AG04450 (cell line): ENCODE data around the gene HACD4. TPM values are rescaled to one million over a fixed set of nuclear protein-coding genes. Genes with fewer than 3 reads are reported as not detected.

Experiments
- CTCF ChIA-PET: fragments of 300-600, 350-600 bp; formaldehyde crosslinking; extraction: SDS; loops from one replicate; lab custom pipeline; 2022; ENCODE audit warnings: antibody characterized with exemption, inconsistent platforms; lab: Charles Lee
- POLR2A ChIA-PET: fragments of 350-600 bp; formaldehyde crosslinking; extraction: SDS; loops from one replicate; lab custom pipeline; 2021; ENCODE audit warnings: antibody characterized with exemption, inconsistent platforms; lab: Yijun Ruan, JAX
- DNase-seq: peaks from one replicate; pipeline ENCODE4 v3.0.0-alpha.2; 2011; ENCODE audit warnings: low read depth, low spot score
- H3K27ac ChIP-seq: one replicate; pipeline ENCODE4 v1.5.1; 2012; ENCODE audit warnings: low read depth, low read length, control low read depth
- H3K27me3 ChIP-seq: one replicate; pipeline ENCODE4 v1.6.0; 2012; ENCODE audit warnings: low read length; ENCODE audit not compliant: control insufficient read depth, insufficient read depth
- H3K4me3 ChIP-seq: 2 replicates; pipeline ENCODE4 v1.5.1; 2011; ENCODE audit warnings: mild to moderate bottlenecking, low read depth, low read length, control low read depth
- H3K9me3 ChIP-seq: 2 replicates; pipeline ENCODE4 v1.5.1; 2012; ENCODE audit warnings: low read length; ENCODE audit not compliant: control insufficient read depth, insufficient read depth
- CTCF ChIP-seq: IDR thresholded peaks from 2 replicates; pipeline ENCODE4 v1.5.1; 2011; ENCODE audit warnings: low read depth, low read length, control low read depth, inconsistent platforms
- polyA plus RNA-seq: library from polyadenylated mRNA; depleted of rRNA; stranded (reverse); fragments of >200 nt; gene quantifications from 2 replicates; pipeline ENCODE4 v1.2.3, GENCODE V29; 2011

Gene HACD4
- polyA plus RNA-seq, 1 experiment: 12.1 TPM

DNA sequence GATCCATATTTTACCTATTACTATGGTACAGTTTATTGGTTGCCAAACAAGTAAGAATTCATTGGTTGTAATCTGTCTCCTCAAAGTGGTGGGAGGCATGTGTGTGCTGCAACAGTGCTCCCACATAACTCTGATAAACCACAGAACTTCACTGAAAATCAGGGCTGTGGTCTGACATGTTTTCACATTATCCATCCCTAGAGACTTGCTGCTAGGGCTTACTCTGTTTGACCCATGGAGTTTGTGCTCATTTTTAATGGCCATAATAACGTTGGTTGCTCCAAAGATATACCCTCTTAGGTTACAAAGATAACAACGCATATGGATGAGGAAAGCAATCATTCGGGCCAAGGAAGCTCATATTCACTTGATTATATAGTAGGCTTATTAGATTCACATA, 37.0 kb downstream of the HACD4 start:
- Histone ChIP-seq H3K9me3 (no peaks in the 10 kb centered on the region), H3K27ac (no peak overlapping the region), H3K4me3 (no peak overlapping the region), H3K27me3 (no peaks in the 10 kb centered on the region)
- POLR2A ChIA-PET: no interaction called here
- no peak for DNase-seq
- CTCF ChIA-PET: interaction anchor here (0.5 to 1.1 kb wide), 4 partner anchors 53 to 520 kb away, joined by 3 to 4 read pairs (median 3); no protein-coding TSS in a partner anchor
- TF ChIP-seq CTCF: no peak

DNA sequence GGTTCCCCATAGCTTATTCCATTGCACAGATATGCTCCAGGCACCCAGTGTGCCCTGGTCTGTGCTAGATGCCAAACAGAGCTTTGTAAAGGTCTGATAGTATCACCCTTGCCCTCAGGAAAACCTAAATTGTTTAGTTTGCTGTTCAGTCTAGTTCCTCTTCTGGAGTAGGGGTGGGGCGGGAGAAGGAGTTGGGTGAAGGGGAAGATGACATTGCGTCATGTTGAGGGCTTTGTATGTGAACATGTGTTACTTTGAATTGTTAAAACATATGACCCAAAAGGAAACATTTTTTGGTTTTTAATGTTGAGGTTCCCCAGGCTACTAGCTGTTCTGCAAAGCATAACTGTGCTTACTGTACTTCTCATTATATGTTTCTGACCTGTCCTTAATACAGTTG, 40.6 kb downstream of the HACD4 start:
- no peaks in the 10 kb centered on the region for H3K27me3 ChIP-seq
- no peak for TF ChIP-seq CTCF
- H3K4me3 ChIP-seq: no peak overlapping the region
- DNase-seq: no peak
- ChIA-PET POLR2A (no interaction called here), CTCF (interaction anchor here (1.7 kb wide), 1 partner anchor 50 kb away, joined by 5 read pairs; no protein-coding TSS in a partner anchor)
- H3K9me3 ChIP-seq: no peaks in the 10 kb centered on the region
- H3K27ac ChIP-seq: no peak overlapping the region

DNA sequence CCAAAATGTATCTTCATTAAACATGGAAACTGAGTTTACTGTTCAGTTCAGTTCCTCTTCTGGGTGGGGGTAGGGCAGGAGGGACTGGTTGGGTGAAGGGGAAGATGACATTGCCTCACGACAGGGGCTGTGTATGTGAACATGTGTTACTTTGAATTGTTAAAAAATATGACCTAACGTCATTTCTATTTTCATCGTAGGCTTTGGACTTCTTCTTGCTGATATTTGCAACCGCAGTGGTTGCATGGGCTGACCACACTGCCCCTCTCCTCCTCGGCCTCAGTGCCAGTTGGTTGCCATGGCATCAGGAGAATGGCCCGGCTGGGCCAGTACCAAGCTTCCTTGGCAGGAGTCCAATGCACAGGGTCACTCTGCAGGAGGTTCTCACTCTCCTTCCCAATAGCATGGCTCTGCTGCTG, 41.5 kb downstream of the HACD4 start:
- no peak for DNase-seq
- ChIA-PET POLR2A (no interaction called here), CTCF (interaction anchor here (1.7 kb wide), 1 partner anchor 49 kb away, joined by 5 read pairs; no protein-coding TSS in a partner anchor)
- Histone ChIP-seq H3K9me3 (no peaks in the 10 kb centered on the region), H3K27me3 (no peaks in the 10 kb centered on the region), H3K4me3 (no peak overlapping the region), H3K27ac (no peak overlapping the region)
- no peak for TF ChIP-seq CTCF

DNA sequence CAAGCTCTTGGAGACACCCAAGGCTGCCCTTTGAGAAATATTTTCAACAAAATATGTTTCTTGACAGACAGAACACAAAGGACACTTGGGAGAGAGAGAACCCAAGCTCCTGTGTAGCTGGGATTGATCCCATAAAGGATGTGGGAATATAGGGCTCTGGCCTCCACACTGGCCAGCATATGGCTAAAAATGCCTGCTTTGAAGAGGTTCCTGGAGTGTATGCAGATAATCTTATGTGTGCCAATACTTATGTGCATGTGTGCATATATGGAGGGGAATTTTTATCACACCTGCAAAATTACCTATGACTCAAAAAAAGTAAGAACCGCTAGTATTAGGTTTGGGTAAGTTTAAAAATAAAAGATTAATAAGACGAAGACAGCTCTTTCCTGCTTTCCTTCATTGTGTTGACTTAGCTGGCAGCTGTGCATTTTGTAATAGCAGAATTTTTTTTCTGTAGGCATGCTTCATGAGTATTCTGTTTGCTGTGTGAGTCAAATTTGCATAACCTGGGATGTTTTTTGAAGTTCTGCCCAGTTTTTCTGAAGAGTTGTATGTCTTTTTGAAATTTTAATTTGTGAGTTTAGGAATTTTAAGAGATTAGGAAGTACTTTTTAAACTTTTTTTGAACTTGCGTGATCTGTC, 42.6 kb downstream of the HACD4 start:
- no peak for DNase-seq
- CTCF ChIA-PET: interaction anchor here (0.6 to 1.7 kb wide), 2 partner anchors 47 to 304 kb away, joined by 3 to 4 read pairs; no protein-coding TSS in a partner anchor
- POLR2A ChIA-PET: no interaction called here
- Histone ChIP-seq H3K4me3 (no peak overlapping the region), H3K27me3 (no peaks in the 10 kb centered on the region), H3K9me3 (no peaks in the 10 kb centered on the region), H3K27ac (no peak overlapping the region)
- TF ChIP-seq CTCF: no peak

- Histone ChIP-seq H3K27me3 (no peaks in the 10 kb centered on the region), H3K9me3 (no peaks in the 10 kb centered on the region), H3K4me3 (no peak overlapping the region), H3K27ac (no peak overlapping the region)
- no peak for TF ChIP-seq CTCF
- ChIA-PET POLR2A (no interaction called here), CTCF (interaction anchor here (1.7 kb wide), 1 partner anchor 47 kb away, joined by 4 read pairs; no protein-coding TSS in a partner anchor)
- no peak for DNase-seq
Measured at GRCh38 chr9:20988061-20988460, 43.4 kb downstream of the HACD4 start.
